SK-N-SH treated with all-trans-retinoic acid at 6 μM for 48 hours (cell line): ENCODE results near the gene TRPV5.

Source experiments
- ARNTL ChIP-seq: fragments of 450-650 bp; formaldehyde crosslinking; IDR thresholded peaks from 2 replicates; pipeline ENCODE4 v1.5.0; 2020; ENCODE audit warnings: low read depth, mild to moderate bottlenecking, moderate library complexity, borderline replicate concordance
- OSR1 ChIP-seq: fragments of 250-450 bp; sonication (Bioruptor Pico); IDR thresholded peaks from 2 replicates; pipeline ENCODE4 v1.8.0; 2022; ENCODE audit warnings: moderate library complexity, mild to moderate bottlenecking, inconsistent platforms
- PATZ1 ChIP-seq: fragments of 250-450 bp; sonication (Bioruptor Pico); IDR thresholded peaks from 2 replicates; pipeline ENCODE4 v1.8.0; 2020; ENCODE audit warnings: mild to moderate bottlenecking, moderate library complexity, borderline replicate concordance
- RARB ChIP-seq: fragments of 250-450 bp; sonication (Bioruptor Pico); IDR thresholded peaks from 2 replicates; pipeline ENCODE4 v1.8.0; 2021; ENCODE audit warnings: mild to moderate bottlenecking, moderate library complexity
- TCF4 ChIP-seq: fragments of 250-450 bp; sonication (Bioruptor Pico); IDR thresholded peaks from 2 replicates; pipeline ENCODE4 v1.8.0; 2021; ENCODE audit warnings: mild to moderate bottlenecking, moderate library complexity, borderline replicate concordance
- ZFP3 ChIP-seq: fragments of 250-450 bp; sonication (Bioruptor Pico); IDR thresholded peaks from 2 replicates; pipeline ENCODE4 v1.5.0; 2020; ENCODE audit warnings: mild to moderate bottlenecking, moderate library complexity
- ZNF565 ChIP-seq: fragments of 450-650 bp; formaldehyde crosslinking; conservative IDR thresholded peaks from 2 replicates; pipeline ENCODE4 v1.5.0; 2020; ENCODE audit warnings: low read depth, mild to moderate bottlenecking, moderate library complexity
- ZNF70 ChIP-seq: fragments of 450-650 bp; formaldehyde crosslinking; IDR thresholded peaks from 2 replicates; pipeline ENCODE4 v1.5.0; 2020; ENCODE audit warnings: mild to moderate bottlenecking, moderate library complexity
- TF ChIP-seq, protein P1 (sequence below): fragments of 250-450 bp; sonication (Bioruptor Pico); IDR thresholded peaks from 2 replicates; pipeline ENCODE4 v1.5.0; 2020; ENCODE audit warnings: mild to moderate bottlenecking, moderate library complexity
- TF ChIP-seq, protein P2 (sequence below): fragments of 250-450 bp; sonication (Bioruptor Pico); IDR thresholded peaks from 2 replicates; pipeline ENCODE4 v1.5.1; 2020; ENCODE audit warnings: low read depth, mild to moderate bottlenecking, moderate library complexity

DNA sequence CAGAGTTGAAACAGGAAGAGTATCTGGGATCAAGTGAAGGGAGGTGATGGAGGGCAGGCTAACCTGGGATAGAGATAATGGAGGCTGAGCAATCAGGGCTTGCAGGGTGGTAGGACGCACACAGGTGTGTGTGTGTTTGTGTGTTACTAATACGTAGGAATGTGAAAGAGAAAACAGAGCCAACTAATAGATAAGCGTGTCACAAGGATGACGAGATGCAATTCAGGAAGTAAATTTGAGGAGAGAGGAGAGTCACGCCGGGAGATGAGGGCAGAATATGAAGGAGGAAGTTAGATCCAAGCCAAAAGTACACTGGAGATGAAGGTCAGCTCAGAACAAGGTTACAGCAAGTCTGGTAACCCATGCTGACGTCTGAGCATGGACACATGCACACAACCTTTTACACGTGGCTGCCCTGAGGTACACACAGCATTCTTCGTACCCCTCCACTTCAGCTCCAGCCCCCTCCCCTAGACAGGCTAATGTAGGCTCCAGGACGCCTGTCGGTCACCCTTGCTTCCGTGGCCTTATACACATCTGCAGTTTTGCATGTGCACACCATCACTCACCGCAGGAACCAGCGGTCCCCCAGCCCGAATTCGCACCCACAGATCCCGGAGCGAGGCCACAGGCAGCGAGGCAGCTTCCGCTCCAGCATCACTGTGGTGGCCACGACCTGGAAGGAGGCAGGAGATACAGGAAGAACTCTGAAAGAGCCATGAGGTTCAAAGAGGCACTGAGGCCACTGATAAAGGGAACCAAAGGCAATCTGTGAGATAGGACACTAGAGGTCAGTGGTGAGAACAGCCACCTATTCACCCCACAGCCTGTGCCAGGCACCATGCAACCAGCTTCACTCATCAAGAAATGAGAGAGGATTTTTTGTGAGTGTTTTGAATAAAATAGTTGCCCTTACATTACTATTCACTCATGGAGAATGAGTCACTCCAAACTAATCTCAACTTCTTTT lies 24.3 kb downstream of the TRPV5 start:
- TF ChIP-seq, protein P1, sequence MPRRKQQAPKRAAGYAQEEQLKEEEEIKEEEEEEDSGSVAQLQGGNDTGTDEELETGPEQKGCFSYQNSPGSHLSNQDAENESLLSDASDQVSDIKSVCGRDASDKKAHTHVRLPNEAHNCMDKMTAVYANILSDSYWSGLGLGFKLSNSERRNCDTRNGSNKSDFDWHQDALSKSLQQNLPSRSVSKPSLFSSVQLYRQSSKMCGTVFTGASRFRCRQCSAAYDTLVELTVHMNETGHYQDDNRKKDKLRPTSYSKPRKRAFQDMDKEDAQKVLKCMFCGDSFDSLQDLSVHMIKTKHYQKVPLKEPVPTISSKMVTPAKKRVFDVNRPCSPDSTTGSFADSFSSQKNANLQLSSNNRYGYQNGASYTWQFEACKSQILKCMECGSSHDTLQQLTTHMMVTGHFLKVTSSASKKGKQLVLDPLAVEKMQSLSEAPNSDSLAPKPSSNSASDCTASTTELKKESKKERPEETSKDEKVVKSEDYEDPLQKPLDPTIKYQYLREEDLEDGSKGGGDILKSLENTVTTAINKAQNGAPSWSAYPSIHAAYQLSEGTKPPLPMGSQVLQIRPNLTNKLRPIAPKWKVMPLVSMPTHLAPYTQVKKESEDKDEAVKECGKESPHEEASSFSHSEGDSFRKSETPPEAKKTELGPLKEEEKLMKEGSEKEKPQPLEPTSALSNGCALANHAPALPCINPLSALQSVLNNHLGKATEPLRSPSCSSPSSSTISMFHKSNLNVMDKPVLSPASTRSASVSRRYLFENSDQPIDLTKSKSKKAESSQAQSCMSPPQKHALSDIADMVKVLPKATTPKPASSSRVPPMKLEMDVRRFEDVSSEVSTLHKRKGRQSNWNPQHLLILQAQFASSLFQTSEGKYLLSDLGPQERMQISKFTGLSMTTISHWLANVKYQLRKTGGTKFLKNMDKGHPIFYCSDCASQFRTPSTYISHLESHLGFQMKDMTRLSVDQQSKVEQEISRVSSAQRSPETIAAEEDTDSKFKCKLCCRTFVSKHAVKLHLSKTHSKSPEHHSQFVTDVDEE: no peak
- TF ChIP-seq ZNF70 (CRISPR knock-in tag) (no peak), PATZ1 (CRISPR knock-in tag) (no peak), ZFP3 (CRISPR knock-in tag) (no peak), OSR1 (CRISPR knock-in tag) (no peak), ZNF565 (CRISPR knock-in tag) (no peak), ARNTL (no peak), RARB (CRISPR knock-in tag) (no peak), TCF4 (CRISPR knock-in tag) (no peak)
- TF ChIP-seq, protein P2, sequence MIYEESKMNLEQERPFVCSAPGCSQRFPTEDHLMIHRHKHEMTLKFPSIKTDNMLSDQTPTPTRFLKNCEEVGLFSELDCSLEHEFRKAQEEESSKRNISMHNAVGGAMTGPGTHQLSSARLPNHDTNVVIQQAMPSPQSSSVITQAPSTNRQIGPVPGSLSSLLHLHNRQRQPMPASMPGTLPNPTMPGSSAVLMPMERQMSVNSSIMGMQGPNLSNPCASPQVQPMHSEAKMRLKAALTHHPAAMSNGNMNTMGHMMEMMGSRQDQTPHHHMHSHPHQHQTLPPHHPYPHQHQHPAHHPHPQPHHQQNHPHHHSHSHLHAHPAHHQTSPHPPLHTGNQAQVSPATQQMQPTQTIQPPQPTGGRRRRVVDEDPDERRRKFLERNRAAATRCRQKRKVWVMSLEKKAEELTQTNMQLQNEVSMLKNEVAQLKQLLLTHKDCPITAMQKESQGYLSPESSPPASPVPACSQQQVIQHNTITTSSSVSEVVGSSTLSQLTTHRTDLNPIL (CRISPR knock-in tag): no peak
